ENCODE data around the gene COL4A5.

- TF ChIP-seq POLR2A (IDR thresholded peaks at IDR 0.05) (no peak), CTCF (IDR thresholded peaks at IDR 0.05 in 8 of 11, conservative IDR thresholded peaks at IDR 0.05 in 3 of 11) (no peak), POLR2AphosphoS5 (IDR thresholded peaks at IDR 0.05) (no peak)
These were observed 22.4 kb upstream of the COL4A5 start for GRCh38 chrX:108417257-108417656.
